ACC112 (cell line): ENCODE data around the gene SLC16A12.
A peak's percentile ranks its signal among the peaks of the same experiment; 100 is the strongest.
"Not testable (repeated sequence)": the region's sequence is repeated elsewhere in the genome, so short reads cannot be mapped to it uniquely, and the experiment has no call there.

Experiments used
- H2AFZ ChIP-seq: fragments of 200-600 bp; sonication (generic); one replicate; pipeline ENCODE4 v1.6.0; 2017; ENCODE audit warnings: antibody characterized with exemption, low read length; ENCODE audit not compliant: unreplicated experiment
- H3K27ac ChIP-seq: fragments of 200-600 bp; sonication (generic); 2 replicates; pipeline ENCODE4 v1.5.1; 2014; ENCODE audit warnings: low read depth, mild to moderate bottlenecking, antibody characterized with exemption, low read length, moderate library complexity
- H3K27me3 ChIP-seq: fragments of 200-600 bp; sonication (generic); 2 replicates; pipeline ENCODE4 v1.6.1; 2014; ENCODE audit warnings: mild to moderate bottlenecking, antibody characterized with exemption, low read length, moderate library complexity, mixed read lengths; ENCODE audit not compliant: insufficient read depth
- H3K36me3 ChIP-seq: fragments of 200-600 bp; sonication (generic); 2 replicates; pipeline ENCODE4 v1.6.1; 2016; ENCODE audit warnings: mild to moderate bottlenecking, antibody characterized with exemption, low read length, moderate library complexity, mixed read lengths; ENCODE audit not compliant: insufficient read depth
- H3K4me1 ChIP-seq: fragments of 200-600 bp; sonication (generic); one replicate; pipeline ENCODE4 v1.6.1; 2016; ENCODE audit warnings: low read length, mixed read lengths; ENCODE audit not compliant: insufficient read depth, unreplicated experiment, control insufficient read depth
- H3K4me3 ChIP-seq: fragments of 200-600 bp; sonication (generic); 2 replicates; pipeline ENCODE4 v1.5.1; 2014; ENCODE audit warnings: mild to moderate bottlenecking, low read depth, low read length
- H3K79me2 ChIP-seq: fragments of 200-600 bp; sonication (generic); one replicate; pipeline ENCODE4 v1.6.0; 2016; ENCODE audit warnings: low read length; ENCODE audit not compliant: control insufficient read depth, unreplicated experiment, insufficient read depth

Gene SLC16A12

GRCh38 chr10:89450901-89451300 lies 84.5 kb downstream of the SLC16A12 start:
- Histone ChIP-seq H3K4me1 (peaks cover 3% of the 10 kb centered on the region), H3K27me3 (no peaks in the 10 kb centered on the region), H3K27ac (no peak overlapping the region), H3K79me2 (no peaks in the 10 kb centered on the region), H2AFZ (no peak overlapping the region), H3K36me3 (0 out of 2 replicates have a peak, but pooled peaks cover under 1% of the 10 kb centered on the region), H3K4me3 (no peak overlapping the region)

DNA sequence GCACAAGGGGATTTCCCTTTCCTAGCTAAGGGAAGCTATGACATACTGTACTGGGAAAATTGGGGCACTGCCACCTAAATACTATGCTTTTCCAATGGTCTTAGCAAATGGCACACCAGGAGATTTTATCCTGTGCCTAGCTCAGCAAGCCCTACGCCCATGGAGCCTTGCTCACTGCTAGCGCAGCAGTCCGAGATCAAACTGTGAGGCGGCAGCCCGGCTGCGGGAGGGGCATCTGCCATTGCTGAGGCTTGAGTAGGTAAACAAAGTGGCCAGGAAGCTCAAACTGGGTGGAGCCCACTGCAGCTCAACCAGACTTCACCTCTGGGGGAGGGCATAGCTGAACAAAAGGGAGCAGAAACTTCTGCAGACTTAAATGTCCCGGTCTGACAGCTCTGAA lies 90.6 kb downstream of the SLC16A12 start:
- not testable (repeated sequence) for H3K27ac ChIP-seq, H2AFZ ChIP-seq, H3K27me3 ChIP-seq, H3K36me3 ChIP-seq, H3K79me2 ChIP-seq, H3K4me1 ChIP-seq, H3K4me3 ChIP-seq

- Histone ChIP-seq H3K36me3 (no peaks in the 10 kb centered on the region), H2AFZ (no peak overlapping the region), H3K4me3 (no peak overlapping the region), H3K27ac (no peak overlapping the region), H3K27me3 (no peaks in the 10 kb centered on the region), H3K79me2 (no peaks in the 10 kb centered on the region), H3K4me1 (peaks cover 6% of the 10 kb centered on the region)
These were observed 93.1 kb downstream of the SLC16A12 start for GRCh38 chr10:89442289-89442688.

GRCh38 chr10:89440226-89441009 lies 95.0 kb downstream of the SLC16A12 start:
- no peaks in the 10 kb centered on the region for H3K79me2 ChIP-seq
- no peak overlapping the region for H3K27ac ChIP-seq
- no peak overlapping the region for H3K4me3 ChIP-seq
- no peaks in the 10 kb centered on the region for H3K36me3 ChIP-seq
- H2AFZ ChIP-seq, result no peak overlapping the region
- peaks cover 6% of the 10 kb centered on the region for H3K4me1 ChIP-seq
- no peaks in the 10 kb centered on the region for H3K27me3 ChIP-seq

GRCh38 chr10:89438525-89438924 lies 96.9 kb downstream of the SLC16A12 start:
- H3K27me3 ChIP-seq, result no peaks in the 10 kb centered on the region
- H3K4me3 ChIP-seq, result no peak overlapping the region
- no peaks in the 10 kb centered on the region for H3K36me3 ChIP-seq
- H3K27ac ChIP-seq, result no peak overlapping the region
- H3K4me1 ChIP-seq, result peaks cover 6% of the 10 kb centered on the region
- H2AFZ ChIP-seq, result no peak overlapping the region
- no peaks in the 10 kb centered on the region for H3K79me2 ChIP-seq

DNA sequence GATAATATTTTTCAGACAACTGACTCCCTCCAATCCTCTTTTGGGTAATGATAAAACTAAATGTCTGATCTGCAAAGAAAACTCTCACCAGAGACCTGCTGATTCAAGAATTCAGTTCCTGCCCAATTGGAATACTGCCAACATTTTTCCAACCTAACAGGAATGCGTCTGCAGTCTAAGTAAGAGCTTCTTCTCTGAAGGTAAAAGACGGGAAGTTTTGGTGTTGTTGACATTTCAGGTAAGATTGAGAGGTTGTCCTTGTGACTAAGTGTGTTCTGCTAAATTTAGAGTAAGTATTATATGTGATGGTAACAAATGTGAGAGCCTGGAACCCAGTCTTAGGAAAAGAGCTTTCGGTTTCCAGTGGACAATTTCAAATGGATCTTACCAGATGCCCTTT lies 103.4 kb downstream of the SLC16A12 start:
- Histone ChIP-seq H3K27ac (no peak overlapping the region), H3K27me3 (no peaks in the 10 kb centered on the region), H3K79me2 (no peaks in the 10 kb centered on the region), H3K4me3 (no peak overlapping the region), H3K36me3 (no peaks in the 10 kb centered on the region), H2AFZ (no peak overlapping the region), H3K4me1 (peaks cover 24% of the 10 kb centered on the region)

- Histone ChIP-seq H3K4me1 (peaks cover 31% of the 10 kb centered on the region), H2AFZ (no peak overlapping the region), H3K27ac (no peak overlapping the region), H3K4me3 (no peak overlapping the region), H3K36me3 (no peaks in the 10 kb centered on the region), H3K79me2 (no peaks in the 10 kb centered on the region), H3K27me3 (no peaks in the 10 kb centered on the region)
These were observed 106.5 kb downstream of the SLC16A12 start for GRCh38 chr10:89428877-89429276.

- Histone ChIP-seq H3K27me3 (no peaks in the 10 kb centered on the region), H3K79me2 (no peaks in the 10 kb centered on the region), H2AFZ (no peak overlapping the region), H3K4me1 (peaks cover 31% of the 10 kb centered on the region), H3K27ac (peak overlapping the region; percentile 55), H3K36me3 (no peaks in the 10 kb centered on the region), H3K4me3 (no peak overlapping the region)
These were observed 107.8 kb downstream of the SLC16A12 start for GRCh38 chr10:89427629-89428028.

DNA sequence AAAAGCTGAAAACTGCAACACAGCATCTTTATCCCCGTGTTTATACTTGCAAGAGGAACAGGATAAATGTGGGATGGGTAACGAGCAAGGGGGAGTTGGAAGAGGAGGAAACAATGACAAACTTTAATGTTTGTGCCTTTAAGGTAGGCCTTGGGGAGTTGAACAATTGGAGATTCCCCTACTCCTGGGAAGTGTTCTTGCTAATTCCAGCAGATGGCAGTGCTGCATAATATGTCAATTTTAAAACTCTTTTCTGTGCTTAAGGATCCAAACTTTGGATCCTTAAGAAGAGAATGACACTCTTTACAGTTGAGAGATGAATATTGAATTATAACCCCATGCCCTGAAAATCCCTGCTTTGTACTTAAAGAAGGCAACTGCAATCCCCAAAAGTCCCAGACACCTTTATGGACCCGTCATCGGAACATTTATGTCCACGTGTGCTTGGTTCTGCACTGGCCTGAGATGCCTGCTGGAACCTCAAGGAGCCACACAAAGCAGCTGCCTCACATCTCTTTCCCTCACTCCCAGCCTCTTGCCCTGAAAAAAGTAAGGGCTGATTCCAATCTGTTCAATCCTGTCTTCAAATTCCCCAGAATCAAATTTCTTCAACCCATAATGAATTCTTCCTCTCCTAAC lies 109.0 kb downstream of the SLC16A12 start:
- peaks cover 5% of the 10 kb centered on the region for H3K36me3 ChIP-seq
- H3K4me1 ChIP-seq, result peaks cover 21% of the 10 kb centered on the region
- H2AFZ ChIP-seq, result no peak overlapping the region
- peak overlapping the region; percentile 55 for H3K27ac ChIP-seq
- no peaks in the 10 kb centered on the region for H3K79me2 ChIP-seq
- no peak overlapping the region for H3K4me3 ChIP-seq
- H3K27me3 ChIP-seq, result no peaks in the 10 kb centered on the region

DNA sequence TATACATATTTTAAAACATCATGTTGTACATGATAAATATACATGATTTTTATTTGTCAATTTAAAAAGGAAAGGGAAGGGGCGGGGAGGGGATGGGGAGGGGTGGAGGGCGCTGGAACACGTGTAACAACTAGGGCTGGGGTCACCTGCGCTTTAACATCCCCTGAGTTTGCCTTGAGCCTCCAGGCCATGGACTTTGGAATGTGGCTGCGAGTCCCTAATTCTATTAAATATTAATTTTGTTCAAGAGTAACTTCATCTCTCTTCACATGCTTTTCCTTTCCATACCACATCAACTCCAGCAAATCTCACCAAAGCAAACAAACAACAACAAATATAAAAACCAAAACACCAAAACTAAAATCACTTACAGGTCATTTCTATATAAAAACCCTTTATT lies 110.4 kb downstream of the SLC16A12 start:
- Histone ChIP-seq H3K27ac (no peak overlapping the region), H3K79me2 (no peaks in the 10 kb centered on the region), H3K4me3 (no peak overlapping the region), H3K4me1 (peaks cover 21% of the 10 kb centered on the region), H3K27me3 (no peaks in the 10 kb centered on the region), H2AFZ (no peak overlapping the region), H3K36me3 (peaks cover 13% of the 10 kb centered on the region)

GRCh38 chr10:89421018-89421476 lies 114.3 kb downstream of the SLC16A12 start:
- no peak overlapping the region for H2AFZ ChIP-seq
- peaks cover 32% of the 10 kb centered on the region for H3K4me1 ChIP-seq
- peaks cover 27% of the 10 kb centered on the region for H3K36me3 ChIP-seq
- no peaks in the 10 kb centered on the region for H3K27me3 ChIP-seq
- no peak overlapping the region for H3K4me3 ChIP-seq
- H3K79me2 ChIP-seq, result peaks cover 33% of the 10 kb centered on the region
- no peak overlapping the region for H3K27ac ChIP-seq
